DOHH2 (cell line): Measurements from ENCODE around the gene SENP3.
A peak's percentile ranks its signal among the peaks of the same experiment; 100 is the strongest.

Experiments
- H3F3A ChIP-seq: fragments of 200-600 bp; sonication (generic), shearing (Covaris generic); 2 replicates; pipeline ENCODE4 v1.6.0; 2016; ENCODE audit warnings: antibody characterized with exemption, mild to moderate bottlenecking; ENCODE audit not compliant: control insufficient read depth, insufficient read depth
- H3K27ac ChIP-seq: fragments of 200-600 bp; sonication (generic); 2 replicates; pipeline ENCODE4 v1.5.1; 2014; ENCODE audit warnings: low read depth, mild to moderate bottlenecking, low read length, moderate library complexity
- H3K27me3 ChIP-seq: fragments of 200-600 bp; sonication (generic); 2 replicates; pipeline ENCODE4 v1.6.1; 2014; ENCODE audit warnings: mild to moderate bottlenecking, low read length, mixed read lengths; ENCODE audit not compliant: control insufficient read depth
- H3K36me3 ChIP-seq: fragments of 200-600 bp; sonication (generic); 2 replicates; pipeline ENCODE4 v1.6.1; 2014; ENCODE audit warnings: mild to moderate bottlenecking, low read length, moderate library complexity, mixed read lengths; ENCODE audit not compliant: control insufficient read depth
- H3K4me1 ChIP-seq: fragments of 200-600 bp; sonication (generic); 2 replicates; pipeline ENCODE4 v1.6.1; 2014; ENCODE audit warnings: mild to moderate bottlenecking, low read length, mixed read lengths; ENCODE audit not compliant: control insufficient read depth
- H3K4me2 ChIP-seq: fragments of 200-600 bp; sonication (generic); 2 replicates; pipeline ENCODE4 v1.6.0; 2014; ENCODE audit warnings: mild to moderate bottlenecking, low read length, moderate library complexity
- H3K4me3 ChIP-seq: fragments of 200-600 bp; sonication (generic); 2 replicates; pipeline ENCODE4 v1.5.1; 2014; ENCODE audit warnings: mild to moderate bottlenecking, low read length, mixed read lengths
- H3K79me2 ChIP-seq: fragments of 200-600 bp; sonication (generic); 2 replicates; pipeline ENCODE4 v1.6.1; 2014; ENCODE audit warnings: mild to moderate bottlenecking, low read length, mixed read lengths; ENCODE audit not compliant: control insufficient read depth
- H3K9me2 ChIP-seq: fragments of 200-600 bp; sonication (generic); replicated peaks from 2 replicates; pipeline ENCODE4 v1.6.1; 2014; ENCODE audit warnings: mild to moderate bottlenecking, low read length, mixed read lengths; ENCODE audit not compliant: control insufficient read depth
- H3K9me3 ChIP-seq: fragments of 200-600 bp; sonication (generic); 2 replicates; pipeline ENCODE4 v1.6.1; 2014; ENCODE audit warnings: antibody characterized with exemption, low read length, mixed read lengths; ENCODE audit not compliant: control insufficient read depth, insufficient read depth
- H4K20me1 ChIP-seq: fragments of 200-600 bp; sonication (generic); 2 replicates; pipeline ENCODE4 v1.6.0; 2014; ENCODE audit warnings: low read depth, mild to moderate bottlenecking, antibody characterized with exemption, low read length, moderate library complexity; ENCODE audit not compliant: control insufficient read depth, insufficient read depth
- EZH2phosphoT487 ChIP-seq: fragments of 200-600 bp; sonication (generic); IDR thresholded peaks from 2 replicates; pipeline ENCODE4 v1.6.1; 2017; ENCODE audit warnings: borderline replicate concordance, mild to moderate bottlenecking, antibody characterized with exemption, low read length, moderate library complexity, mixed read lengths
- TF ChIP-seq, protein P1 (sequence below): fragments of 200-600 bp; sonication (generic); IDR thresholded peaks from one replicate; pipeline ENCODE4 v1.5.1; 2014; ENCODE audit warnings: antibody characterized with exemption, mild to moderate bottlenecking, low read depth, low read length; ENCODE audit not compliant: poor library complexity, severe bottlenecking

SENP3 gene

DNA sequence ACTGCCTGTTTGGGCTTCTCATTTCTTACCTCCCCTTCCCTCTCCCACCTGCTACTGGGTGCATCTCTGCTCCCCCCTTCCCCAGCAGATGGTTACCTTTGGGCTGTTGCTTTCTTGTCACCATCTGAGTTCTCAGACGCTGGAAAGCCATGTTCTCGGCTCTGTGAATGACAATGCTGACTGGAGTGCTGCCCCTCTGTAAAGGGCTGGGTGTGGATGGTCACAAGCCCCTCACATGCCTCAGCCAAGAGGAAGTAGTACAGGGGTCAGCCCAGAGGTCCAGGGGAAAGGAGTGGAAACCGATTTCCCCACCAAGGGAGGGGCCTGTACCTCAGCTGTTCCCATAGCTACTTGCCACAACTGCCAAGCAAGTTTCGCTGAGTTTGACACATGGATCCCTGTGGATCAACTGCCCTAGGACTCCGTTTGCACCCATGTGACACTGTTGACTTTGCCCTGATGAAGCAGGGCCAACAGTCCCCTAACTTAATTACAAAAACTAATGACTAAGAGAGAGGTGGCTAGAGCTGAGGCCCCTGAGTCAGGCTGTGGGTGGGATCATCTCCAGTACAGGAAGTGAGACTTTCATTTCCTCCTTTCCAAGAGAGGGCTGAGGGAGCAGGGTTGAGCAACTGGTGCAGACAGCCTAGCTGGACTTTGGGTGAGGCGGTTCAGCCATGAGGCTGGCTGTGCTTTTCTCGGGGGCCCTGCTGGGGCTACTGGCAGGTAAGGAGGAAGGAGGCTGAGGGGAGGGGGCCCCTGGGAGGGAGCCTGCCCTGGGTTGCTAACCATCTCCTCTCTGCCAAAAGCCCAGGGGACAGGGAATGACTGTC is 17.5 kb downstream of the SENP3 start, which contains the start of gene CD68:
CD68 (plus strand) TSS at position 638 of the 833 bp plus-strand sequence; CDS start at position 678, 40 bp downstream.
- Histone ChIP-seq H4K20me1 (peaks cover 22% of the 10 kb centered on the region), H3K4me2 (peak within 1 kb of the TSS; percentile 42), H3K4me1 (peaks cover 75% of the 10 kb centered on the region), H3K4me3 (peak within 1 kb of the TSS; percentile 21), H3K27ac (peak within 1 kb of the TSS; percentile 71), H3K79me2 (peaks cover 38% of the 10 kb centered on the region), H3K9me2 (no peaks in the 10 kb centered on the region), H3F3A (peaks cover 66% of the 10 kb centered on the region), H3K27me3 (no peaks in the 10 kb centered on the region), H3K36me3 (peaks cover 86% of the 10 kb centered on the region), H3K9me3 (no peaks in the 10 kb centered on the region)
- TF ChIP-seq EZH2phosphoT487 = no peak
- TF ChIP-seq, protein P1, sequence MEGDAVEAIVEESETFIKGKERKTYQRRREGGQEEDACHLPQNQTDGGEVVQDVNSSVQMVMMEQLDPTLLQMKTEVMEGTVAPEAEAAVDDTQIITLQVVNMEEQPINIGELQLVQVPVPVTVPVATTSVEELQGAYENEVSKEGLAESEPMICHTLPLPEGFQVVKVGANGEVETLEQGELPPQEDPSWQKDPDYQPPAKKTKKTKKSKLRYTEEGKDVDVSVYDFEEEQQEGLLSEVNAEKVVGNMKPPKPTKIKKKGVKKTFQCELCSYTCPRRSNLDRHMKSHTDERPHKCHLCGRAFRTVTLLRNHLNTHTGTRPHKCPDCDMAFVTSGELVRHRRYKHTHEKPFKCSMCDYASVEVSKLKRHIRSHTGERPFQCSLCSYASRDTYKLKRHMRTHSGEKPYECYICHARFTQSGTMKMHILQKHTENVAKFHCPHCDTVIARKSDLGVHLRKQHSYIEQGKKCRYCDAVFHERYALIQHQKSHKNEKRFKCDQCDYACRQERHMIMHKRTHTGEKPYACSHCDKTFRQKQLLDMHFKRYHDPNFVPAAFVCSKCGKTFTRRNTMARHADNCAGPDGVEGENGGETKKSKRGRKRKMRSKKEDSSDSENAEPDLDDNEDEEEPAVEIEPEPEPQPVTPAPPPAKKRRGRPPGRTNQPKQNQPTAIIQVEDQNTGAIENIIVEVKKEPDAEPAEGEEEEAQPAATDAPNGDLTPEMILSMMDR = no peak

DNA sequence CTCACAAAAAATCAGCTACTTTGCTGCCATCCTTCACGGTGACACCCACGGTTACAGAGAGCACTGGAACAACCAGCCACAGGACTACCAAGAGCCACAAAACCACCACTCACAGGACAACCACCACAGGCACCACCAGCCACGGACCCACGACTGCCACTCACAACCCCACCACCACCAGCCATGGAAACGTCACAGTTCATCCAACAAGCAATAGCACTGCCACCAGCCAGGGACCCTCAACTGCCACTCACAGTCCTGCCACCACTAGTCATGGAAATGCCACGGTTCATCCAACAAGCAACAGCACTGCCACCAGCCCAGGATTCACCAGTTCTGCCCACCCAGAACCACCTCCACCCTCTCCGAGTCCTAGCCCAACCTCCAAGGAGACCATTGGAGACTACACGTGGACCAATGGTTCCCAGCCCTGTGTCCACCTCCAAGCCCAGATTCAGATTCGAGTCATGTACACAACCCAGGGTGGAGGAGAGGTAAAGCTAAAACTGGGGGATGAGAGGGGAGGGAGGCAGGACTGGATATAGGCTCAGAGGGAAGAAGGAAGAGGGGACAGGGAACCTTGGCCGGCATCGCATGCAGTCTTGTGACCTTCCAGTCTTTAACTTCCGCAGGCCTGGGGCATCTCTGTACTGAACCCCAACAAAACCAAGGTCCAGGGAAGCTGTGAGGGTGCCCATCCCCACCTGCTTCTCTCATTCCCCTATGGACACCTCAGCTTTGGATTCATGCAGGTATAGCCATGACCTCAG is 18.3 kb downstream of the SENP3 start:
- Histone ChIP-seq H3K79me2 (peaks cover 38% of the 10 kb centered on the region), H3K27ac (peak overlapping the region; percentile 71), H3F3A (peaks cover 58% of the 10 kb centered on the region), H3K4me1 (peaks cover 72% of the 10 kb centered on the region), H3K4me3 (peak overlapping the region; percentile 16; the same call in 1 of the 2 replicates), H3K36me3 (peaks cover 80% of the 10 kb centered on the region), H3K27me3 (no peaks in the 10 kb centered on the region), H3K9me2 (no peaks in the 10 kb centered on the region), H4K20me1 (peaks cover 14% of the 10 kb centered on the region), H3K4me2 (peak overlapping the region; percentile 42), H3K9me3 (no peaks in the 10 kb centered on the region)
- no peak for TF ChIP-seq EZH2phosphoT487
- TF ChIP-seq, protein P1 = no peak

DNA sequence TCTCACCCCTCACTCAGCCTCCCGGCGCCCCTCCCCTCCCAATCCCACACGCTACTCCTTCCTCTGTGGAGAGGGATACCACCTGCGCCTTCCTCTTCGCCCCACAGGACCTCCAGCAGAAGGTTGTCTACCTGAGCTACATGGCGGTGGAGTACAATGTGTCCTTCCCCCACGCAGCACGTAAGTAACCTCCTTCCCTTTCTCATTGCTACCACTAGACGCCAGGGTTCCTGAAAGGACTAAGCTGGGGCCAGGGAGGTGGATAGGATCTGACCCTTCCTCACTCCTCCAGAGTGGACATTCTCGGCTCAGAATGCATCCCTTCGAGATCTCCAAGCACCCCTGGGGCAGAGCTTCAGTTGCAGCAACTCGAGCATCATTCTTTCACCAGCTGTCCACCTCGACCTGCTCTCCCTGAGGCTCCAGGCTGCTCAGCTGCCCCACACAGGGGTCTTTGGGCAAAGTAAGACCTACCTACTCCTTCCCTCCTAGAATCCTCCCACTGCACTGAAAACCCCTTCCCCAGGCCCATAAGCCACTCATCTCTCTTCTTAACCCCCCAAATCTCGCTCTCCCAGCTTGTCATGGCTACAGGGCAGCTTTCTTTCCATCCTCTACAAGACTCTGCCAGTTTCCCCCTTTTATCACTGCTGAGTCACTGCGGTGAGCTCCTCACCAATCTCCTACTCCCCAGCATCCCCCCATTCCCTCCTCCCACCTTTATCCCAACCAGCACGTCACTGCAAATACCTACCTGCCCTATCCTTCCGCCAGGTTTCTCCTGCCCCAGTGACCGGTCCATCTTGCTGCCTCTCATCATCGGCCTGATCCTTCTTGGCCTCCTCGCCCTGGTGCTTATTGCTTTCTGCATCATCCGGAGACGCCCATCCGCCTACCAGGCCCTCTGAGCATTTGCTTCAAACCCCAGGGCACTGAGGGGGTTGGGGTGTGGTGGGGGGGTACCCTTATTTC is 19.2 kb downstream of the SENP3 start:
- no peak overlapping the region for H3K4me3 ChIP-seq
- peaks cover 39% of the 10 kb centered on the region for H3K79me2 ChIP-seq
- no peak overlapping the region for H3K27ac ChIP-seq
- H3F3A ChIP-seq = peaks cover 49% of the 10 kb centered on the region
- peaks cover 5% of the 10 kb centered on the region; the same call in 1 of the 2 replicates for H4K20me1 ChIP-seq
- H3K9me3 ChIP-seq = no peaks in the 10 kb centered on the region
- no peak overlapping the region for H3K4me2 ChIP-seq
- peaks cover 77% of the 10 kb centered on the region for H3K36me3 ChIP-seq
- peaks cover 72% of the 10 kb centered on the region for H3K4me1 ChIP-seq
- H3K27me3 ChIP-seq = no peaks in the 10 kb centered on the region
- TF ChIP-seq, protein P1 = no peak
- TF ChIP-seq EZH2phosphoT487 = no peak
- no peaks in the 10 kb centered on the region for H3K9me2 ChIP-seq
